Endothelial cell of umbilical vein (primary cell): Measurements from ENCODE around the gene WDR7. TPM values are rescaled to one million over a fixed set of nuclear protein-coding genes. Genes with fewer than 3 reads are reported as not detected.

Experiments used
- BruUV-seq: library from RNA; stranded (reverse); fragments of 400-500 nt; replicated peaks from 2 replicates; lab custom pipeline; 2021; lab: Mats Ljungman, UMichigan
- CTCF ChIA-PET: fragments of 300-600, 350-600 bp; sonication (Branson Sonifier 250); formaldehyde crosslinking; loops from one replicate; lab custom pipeline; 2021; ENCODE audit warnings: antibody characterized with exemption, inconsistent platforms; lab: Charles Lee
- POLR2A ChIA-PET: fragments of 300-600, 350-600 bp; sonication (Branson Sonifier 250); formaldehyde crosslinking; loops from one replicate; lab custom pipeline; 2021; ENCODE audit warnings: antibody characterized with exemption, inconsistent platforms; lab: Charles Lee
- DNase-seq: peaks from one replicate; pipeline ENCODE4 v3.0.0-alpha.2; 2011; ENCODE audit warnings: low read depth, low spot score
- FAIRE-seq: peaks from 2 replicates; lab custom pipeline; 2011; peaks lifted over from hg19 to GRCh38; lab: Jason Lieb, UNC
- H2AFZ ChIP-seq: 2 replicates; pipeline ENCODE4 v1.6.0; 2012; ENCODE audit warnings: low read depth, low read length, control low read depth, inconsistent platforms
- H3K27ac ChIP-seq: 2 replicates; pipeline ENCODE4 v1.5.1; 2011; ENCODE audit warnings: low read depth, mild to moderate bottlenecking, control low read depth, low read length, moderate library complexity; ENCODE audit not compliant: insufficient read depth
- H3K27me3 ChIP-seq, 2 experiments: 2 replicates each; pipeline versions ENCODE4 v1.6.0 to v1.6.1; 2011; ENCODE audit warnings: low read length in 2 of 2, mixed read lengths in 1 of 2; ENCODE audit not compliant: control insufficient read depth in 2 of 2, insufficient read depth in 2 of 2
- H3K36me3 ChIP-seq, 2 experiments: 2 replicates in 1 of 2; 3 replicates in 1 of 2; pipeline ENCODE4 v1.5.1; 2011; ENCODE audit warnings: low read length in 2 of 2, mild to moderate bottlenecking in 1 of 2, moderate library complexity in 1 of 2; ENCODE audit not compliant: control insufficient read depth in 2 of 2, insufficient read depth in 2 of 2; ENCODE audit errors: extremely low read depth in 1 of 2
- H3K4me1 ChIP-seq: 3 replicates; pipeline ENCODE4 v1.5.1; 2011; ENCODE audit warnings: mild to moderate bottlenecking, low read length; ENCODE audit not compliant: control insufficient read depth, insufficient read depth; ENCODE audit errors: extremely low read depth
- H3K4me2 ChIP-seq: 2 replicates; pipeline ENCODE4 v1.6.1; 2011; ENCODE audit warnings: low read length, control low read depth, mixed read lengths; ENCODE audit not compliant: insufficient read depth
- H3K4me3 ChIP-seq, 3 experiments: fragments of 200-600 bp in 1 of 3; sonication (generic), shearing (Covaris generic) in 1 of 3; replicated peaks in 1 of 3; 2 replicates each; pipeline ENCODE4 v1.5.1; 2011 to 2016; ENCODE audit warnings: control low read depth in 3 of 3, low read length in 3 of 3, mild to moderate bottlenecking in 2 of 3, inconsistent platforms in 1 of 3, low read depth in 1 of 3, moderate library complexity in 1 of 3; ENCODE audit not compliant: insufficient read depth in 1 of 3
- H3K79me2 ChIP-seq: 2 replicates; pipeline ENCODE4 v1.6.0; 2012; ENCODE audit warnings: low read length, inconsistent platforms; ENCODE audit not compliant: control insufficient read depth, insufficient read depth
- H3K9ac ChIP-seq: replicated peaks from 2 replicates; pipeline ENCODE3; 2011; ENCODE audit warnings: low read length, control low read depth; ENCODE audit not compliant: insufficient read depth; ENCODE audit errors: extremely low read depth
- H3K9me1 ChIP-seq: replicated peaks from 3 replicates; pipeline ENCODE4 v1.6.0; 2011; ENCODE audit warnings: mild to moderate bottlenecking, low read length; ENCODE audit not compliant: control insufficient read depth, insufficient read depth; ENCODE audit errors: extremely low read depth
- H3K9me3 ChIP-seq: replicated peaks from 2 replicates; pipeline ENCODE4 v1.5.1; 2012; ENCODE audit warnings: low read length, inconsistent platforms; ENCODE audit not compliant: control insufficient read depth, insufficient read depth
- H4K20me1 ChIP-seq: replicated peaks from 2 replicates; pipeline ENCODE3; 2011; ENCODE audit warnings: mild to moderate bottlenecking, low read length; ENCODE audit not compliant: control insufficient read depth, insufficient read depth; ENCODE audit errors: extremely low read depth
- EZH2 ChIP-seq: IDR thresholded peaks from 2 replicates; pipeline ENCODE4 v1.6.1; 2012; ENCODE audit warnings: borderline replicate concordance, low read depth, mild to moderate bottlenecking, moderate library complexity, low read length, inconsistent platforms; ENCODE audit not compliant: severe bottlenecking
- FOS ChIP-seq: IDR thresholded peaks from 2 replicates; pipeline ENCODE4 v1.6.1; 2011; ENCODE audit warnings: mild to moderate bottlenecking, low read length, moderate library complexity, borderline replicate concordance; ENCODE audit not compliant: insufficient read depth
- GATA2 ChIP-seq: IDR thresholded peaks from 2 replicates; pipeline ENCODE4 v1.7.0; 2011; ENCODE audit warnings: low read depth, mild to moderate bottlenecking, moderate library complexity, mixed read lengths, low read length; ENCODE audit not compliant: insufficient read length, insufficient read depth
- JUN ChIP-seq: IDR thresholded peaks from 2 replicates; pipeline ENCODE4 v1.6.1; 2011; ENCODE audit warnings: borderline replicate concordance, low read depth; ENCODE audit not compliant: insufficient read length, insufficient read depth
- MYC ChIP-seq: IDR thresholded peaks from one replicate; pipeline ENCODE4 v1.6.1; 2011; ENCODE audit warnings: mild to moderate bottlenecking, low read depth, low read length
- POLR2A ChIP-seq: IDR thresholded peaks from 2 replicates; pipeline ENCODE4 v1.6.1; 2012; ENCODE audit warnings: low read depth, mild to moderate bottlenecking, control low read depth, low read length
- POLR2AphosphoS5 ChIP-seq: IDR thresholded peaks from 2 replicates; pipeline ENCODE4 v1.6.1; 2012; ENCODE audit warnings: low read depth, mild to moderate bottlenecking, control low read depth, low read length, moderate library complexity; ENCODE audit not compliant: insufficient read depth
- dilution Hi-C: fragments of 300-500 bp; cut with MboI; formaldehyde crosslinking; loops from one replicate; pipeline ENCODE4 v1.15.0; 2019; ENCODE audit warnings: low sequenced_read_pairs; ENCODE audit not compliant: extremely low pct_ligation_motif_present
- intact Hi-C: fragments of 100-400 bp; cut with micrococcal nuclease; formaldehyde crosslinking; loops from one replicate; pipeline ENCODE4 v1.10.0; 2022
- polyA plus RNA-seq, 4 experiments: library from polyadenylated mRNA; depleted of rRNA in 3 of 4; stranded (reverse) in 3 of 4; unstranded in 1 of 4; fragments of >200 nt; gene quantifications; 2 replicates each; pipeline versions ENCODE4 v1.2.1 to v1.2.3, GENCODE V29; 2011 to 2012; ENCODE audit warnings: missing spikeins in 1 of 4
- total RNA-seq: library from RNA; stranded (reverse); gene quantifications from 2 replicates; pipeline ENCODE4 v1.2.3, GENCODE V29; 2021
- TF ChIP-seq, protein P1 (sequence below), 2 donors: IDR thresholded peaks; 1 replicate in 1 of 2; 2 replicates in 1 of 2; pipeline ENCODE4 v1.5.1; 2011; ENCODE audit warnings: low read length in 2 of 2, mild to moderate bottlenecking in 2 of 2, moderate library complexity in 2 of 2, control low read depth in 1 of 2, inconsistent platforms in 1 of 2, low read depth in 1 of 2; ENCODE audit not compliant: insufficient read depth in 1 of 2; ENCODE audit errors: extremely low read depth in 1 of 2
- TF ChIP-seq, protein P2 (sequence below): IDR thresholded peaks from 2 replicates; pipeline ENCODE4 v1.6.1; 2011; ENCODE audit not compliant: insufficient read depth, insufficient read length

The WDR7 gene
- total and polyA plus RNA-seq, 2 donors (not counting 3 experiments of a cell fraction or from before 2014, with no cell fraction given) = 5.9 to 19.0 TPM

DNA sequence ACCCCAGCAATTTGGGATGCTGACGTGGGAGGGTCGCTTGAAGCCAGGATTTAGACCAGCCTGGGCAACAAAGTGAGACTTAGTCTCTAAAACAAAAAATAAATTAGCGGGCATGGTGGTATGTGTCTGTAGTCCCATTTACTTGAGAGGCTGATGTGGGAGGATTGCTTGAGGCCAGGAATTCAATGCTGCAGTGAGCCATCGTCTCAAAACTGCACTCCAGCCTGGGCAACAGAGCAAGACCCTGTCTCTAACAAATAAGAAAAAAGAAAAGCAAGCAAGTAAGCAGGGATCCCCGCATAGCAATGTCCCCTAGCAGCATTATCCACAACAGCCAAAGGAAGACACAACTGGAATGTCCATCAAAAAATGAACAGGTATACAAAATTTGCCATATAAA is 16.2 kb upstream of the WDR7 start:
- Histone ChIP-seq H3K9ac (no peak overlapping the region), H3K36me3 (peaks cover 0 to 2% of the 10 kb centered on the region in 2 experiments), H3K79me2 (peaks cover 83% of the 10 kb centered on the region), H4K20me1 (peaks cover 15% of the 10 kb centered on the region), H3K4me3 (no peak overlapping the region), H3K4me1 (peaks cover 19% of the 10 kb centered on the region), H3K9me3 (no peaks in the 10 kb centered on the region), H3K9me1 (no peaks in the 10 kb centered on the region), H3K4me2 (no peak overlapping the region), H3K27ac (no peak overlapping the region), H3K27me3 (no peaks in the 10 kb centered on the region), H2AFZ (no peak overlapping the region)
- TF ChIP-seq EZH2 (no peak), POLR2AphosphoS5 (no peak), GATA2 (no peak), MYC (no peak), FOS (no peak), POLR2A (no peak), JUN (no peak)
- TF ChIP-seq, protein P1, sequence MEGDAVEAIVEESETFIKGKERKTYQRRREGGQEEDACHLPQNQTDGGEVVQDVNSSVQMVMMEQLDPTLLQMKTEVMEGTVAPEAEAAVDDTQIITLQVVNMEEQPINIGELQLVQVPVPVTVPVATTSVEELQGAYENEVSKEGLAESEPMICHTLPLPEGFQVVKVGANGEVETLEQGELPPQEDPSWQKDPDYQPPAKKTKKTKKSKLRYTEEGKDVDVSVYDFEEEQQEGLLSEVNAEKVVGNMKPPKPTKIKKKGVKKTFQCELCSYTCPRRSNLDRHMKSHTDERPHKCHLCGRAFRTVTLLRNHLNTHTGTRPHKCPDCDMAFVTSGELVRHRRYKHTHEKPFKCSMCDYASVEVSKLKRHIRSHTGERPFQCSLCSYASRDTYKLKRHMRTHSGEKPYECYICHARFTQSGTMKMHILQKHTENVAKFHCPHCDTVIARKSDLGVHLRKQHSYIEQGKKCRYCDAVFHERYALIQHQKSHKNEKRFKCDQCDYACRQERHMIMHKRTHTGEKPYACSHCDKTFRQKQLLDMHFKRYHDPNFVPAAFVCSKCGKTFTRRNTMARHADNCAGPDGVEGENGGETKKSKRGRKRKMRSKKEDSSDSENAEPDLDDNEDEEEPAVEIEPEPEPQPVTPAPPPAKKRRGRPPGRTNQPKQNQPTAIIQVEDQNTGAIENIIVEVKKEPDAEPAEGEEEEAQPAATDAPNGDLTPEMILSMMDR (IDR thresholded peaks at IDR 0.05; ENCODE audit: extremely low read depth in 1 of 2, insufficient read depth in 1 of 2, low read depth in 1 of 2, low read length in 2 of 2) = no peak
- TF ChIP-seq, protein P2, sequence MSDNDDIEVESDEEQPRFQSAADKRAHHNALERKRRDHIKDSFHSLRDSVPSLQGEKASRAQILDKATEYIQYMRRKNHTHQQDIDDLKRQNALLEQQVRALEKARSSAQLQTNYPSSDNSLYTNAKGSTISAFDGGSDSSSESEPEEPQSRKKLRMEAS = no peak
- intact Hi-C loops (loop anchor here (5.0 kb wide), 1 partner anchor 433 kb away; no protein-coding TSS in a partner anchor), dilution Hi-C loops (no loop called here)
- no peak for FAIRE-seq
- ChIA-PET POLR2A (no interaction called here), CTCF (no interaction called here)
- DNase-seq = no peak
- BruUV-seq = no TSS peak
